ENCODE data around the gene SARDH.

Gene SARDH

GRCh38 chr9:133712221-133713100, 25.7 kb downstream of the SARDH start:
- DNase-seq = no peak

GRCh38 chr9:133711428-133712220, 26.5 kb downstream of the SARDH start:
- no peak for DNase-seq

- DNase-seq = no peak
Observed at GRCh38 chr9:133710661-133711427, 27.3 kb downstream of the SARDH start.

GRCh38 chr9:133709691-133710571, 28.2 kb downstream of the SARDH start:
- DNase-seq = no peak

- DNase-seq = peak; percentile 56 to 59
Observed at GRCh38 chr9:133709015-133709611, 29.0 kb downstream of the SARDH start.

- DNase-seq = no peak
Observed at GRCh38 chr9:133708246-133709014, 29.7 kb downstream of the SARDH start.

- no peak for DNase-seq
Observed at GRCh38 chr9:133707763-133708245, 30.3 kb downstream of the SARDH start.

GRCh38 chr9:133707065-133707762, 30.9 kb downstream of the SARDH start:
- DNase-seq = no peak

- no peak for DNase-seq
Observed at GRCh38 chr9:133706307-133707050, 31.7 kb downstream of the SARDH start.

GRCh38 chr9:133705576-133705975, 32.6 kb downstream of the SARDH start:
- no peak for DNase-seq

- DNase-seq = no peak
Observed at GRCh38 chr9:133704711-133705181, 33.4 kb downstream of the SARDH start.

- DNase-seq = no peak
Observed at GRCh38 chr9:133703591-133704399, 34.4 kb downstream of the SARDH start.

GRCh38 chr9:133702798-133703590, 35.2 kb downstream of the SARDH start:
- no peak for DNase-seq

GRCh38 chr9:133701981-133702797, 36.0 kb downstream of the SARDH start:
- peak; percentile 49 to 66 for DNase-seq

- DNase-seq = peak in 1 of 2 donors; percentile 44
Observed at GRCh38 chr9:133701321-133701980, 36.7 kb downstream of the SARDH start.

- DNase-seq = no peak
Observed at GRCh38 chr9:133700819-133701320, 37.3 kb downstream of the SARDH start.
